ENCODE data around the gene DLK1.

DNA sequence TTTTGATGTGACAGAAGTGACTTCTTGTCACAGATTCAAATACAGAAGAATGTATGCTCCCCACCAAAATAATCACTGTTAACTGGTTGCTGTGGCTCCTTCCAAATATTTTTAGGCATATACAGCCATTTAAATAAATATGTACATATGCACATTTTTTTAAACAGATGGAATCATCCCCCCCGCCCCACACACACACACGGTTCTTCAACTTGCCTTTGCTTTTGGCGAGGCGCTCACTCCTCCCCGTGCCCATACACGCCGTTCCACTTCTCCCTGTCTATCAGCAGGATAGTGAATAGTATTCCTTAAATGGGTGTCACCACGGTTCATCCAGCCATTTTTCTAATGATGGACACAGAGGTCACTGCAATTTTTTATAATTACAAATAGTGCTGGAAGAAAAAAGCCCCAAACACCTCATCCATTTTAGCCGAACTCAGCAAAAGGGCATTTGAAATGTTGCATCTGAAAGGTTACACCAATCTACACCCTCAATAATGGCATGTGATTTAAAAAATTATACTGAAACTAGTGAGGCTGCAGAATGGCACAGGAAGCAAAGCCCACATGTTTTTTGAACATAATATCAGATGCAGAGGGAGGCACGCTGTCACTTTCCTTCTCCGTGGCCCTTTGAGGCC lies 60.0 kb downstream of the DLK1 start:
- TF ChIP-seq, protein P1, sequence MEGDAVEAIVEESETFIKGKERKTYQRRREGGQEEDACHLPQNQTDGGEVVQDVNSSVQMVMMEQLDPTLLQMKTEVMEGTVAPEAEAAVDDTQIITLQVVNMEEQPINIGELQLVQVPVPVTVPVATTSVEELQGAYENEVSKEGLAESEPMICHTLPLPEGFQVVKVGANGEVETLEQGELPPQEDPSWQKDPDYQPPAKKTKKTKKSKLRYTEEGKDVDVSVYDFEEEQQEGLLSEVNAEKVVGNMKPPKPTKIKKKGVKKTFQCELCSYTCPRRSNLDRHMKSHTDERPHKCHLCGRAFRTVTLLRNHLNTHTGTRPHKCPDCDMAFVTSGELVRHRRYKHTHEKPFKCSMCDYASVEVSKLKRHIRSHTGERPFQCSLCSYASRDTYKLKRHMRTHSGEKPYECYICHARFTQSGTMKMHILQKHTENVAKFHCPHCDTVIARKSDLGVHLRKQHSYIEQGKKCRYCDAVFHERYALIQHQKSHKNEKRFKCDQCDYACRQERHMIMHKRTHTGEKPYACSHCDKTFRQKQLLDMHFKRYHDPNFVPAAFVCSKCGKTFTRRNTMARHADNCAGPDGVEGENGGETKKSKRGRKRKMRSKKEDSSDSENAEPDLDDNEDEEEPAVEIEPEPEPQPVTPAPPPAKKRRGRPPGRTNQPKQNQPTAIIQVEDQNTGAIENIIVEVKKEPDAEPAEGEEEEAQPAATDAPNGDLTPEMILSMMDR (IDR thresholded peaks at IDR 0.05), result no peak
- TF ChIP-seq POLR2A (IDR thresholded peaks at IDR 0.05), result no peak
- TF ChIP-seq POLR2AphosphoS5 (IDR thresholded peaks at IDR 0.05; ENCODE audit: insufficient read depth in 1 of 2, low read depth in 1 of 2), result no peak

Data from vagina (tissue), 2 donors.